ENCODE data around the gene FGFR3.

DNA sequence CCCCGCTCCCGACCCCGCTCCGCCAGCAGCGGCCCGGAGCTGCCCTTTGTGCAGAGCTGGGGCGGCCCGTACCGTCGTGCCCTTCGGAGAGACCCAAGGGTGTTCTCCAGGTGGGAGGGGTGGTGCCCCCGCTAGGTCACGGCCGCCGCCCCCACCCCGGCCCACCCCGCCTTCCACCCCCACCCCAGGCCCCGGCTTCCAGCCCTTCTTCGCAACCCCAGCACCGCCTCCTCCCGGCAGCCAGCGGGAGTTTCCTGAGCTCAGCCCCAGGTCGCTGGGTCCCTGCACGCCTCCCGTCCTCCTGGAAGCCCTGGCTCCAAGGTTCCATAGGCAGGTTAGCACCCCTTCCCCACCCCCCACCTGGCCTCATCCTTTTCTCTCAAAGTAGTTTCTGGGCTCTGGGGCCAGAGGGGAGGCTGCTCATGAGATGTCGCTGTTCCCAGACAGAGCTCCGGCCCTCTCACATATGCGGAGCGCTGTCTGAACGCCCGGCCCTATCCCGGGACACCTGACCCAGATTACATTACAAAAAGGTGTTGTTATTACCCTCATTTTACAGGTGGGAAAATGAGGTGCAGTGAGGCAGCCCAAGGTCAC, 25.2 kb upstream of the FGFR3 start:
- TF ChIP-seq, protein P1, sequence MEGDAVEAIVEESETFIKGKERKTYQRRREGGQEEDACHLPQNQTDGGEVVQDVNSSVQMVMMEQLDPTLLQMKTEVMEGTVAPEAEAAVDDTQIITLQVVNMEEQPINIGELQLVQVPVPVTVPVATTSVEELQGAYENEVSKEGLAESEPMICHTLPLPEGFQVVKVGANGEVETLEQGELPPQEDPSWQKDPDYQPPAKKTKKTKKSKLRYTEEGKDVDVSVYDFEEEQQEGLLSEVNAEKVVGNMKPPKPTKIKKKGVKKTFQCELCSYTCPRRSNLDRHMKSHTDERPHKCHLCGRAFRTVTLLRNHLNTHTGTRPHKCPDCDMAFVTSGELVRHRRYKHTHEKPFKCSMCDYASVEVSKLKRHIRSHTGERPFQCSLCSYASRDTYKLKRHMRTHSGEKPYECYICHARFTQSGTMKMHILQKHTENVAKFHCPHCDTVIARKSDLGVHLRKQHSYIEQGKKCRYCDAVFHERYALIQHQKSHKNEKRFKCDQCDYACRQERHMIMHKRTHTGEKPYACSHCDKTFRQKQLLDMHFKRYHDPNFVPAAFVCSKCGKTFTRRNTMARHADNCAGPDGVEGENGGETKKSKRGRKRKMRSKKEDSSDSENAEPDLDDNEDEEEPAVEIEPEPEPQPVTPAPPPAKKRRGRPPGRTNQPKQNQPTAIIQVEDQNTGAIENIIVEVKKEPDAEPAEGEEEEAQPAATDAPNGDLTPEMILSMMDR (IDR thresholded peaks at IDR 0.05; ENCODE audit: low read length) = peak; percentile 21
- TF ChIP-seq EZH2phosphoT487 (IDR thresholded peaks at IDR 0.05; ENCODE audit: low read length) = no peak
